GM12878 (cell line): ENCODE measurements around the gene TNFAIP3. TPM values are rescaled to one million over a fixed set of nuclear protein-coding genes. Genes with fewer than 3 reads are reported as not detected.

ENCODE experiments used
- ATF7 ChIP-seq: fragments of 450-650 bp; IDR thresholded peaks from 2 replicates; pipeline ENCODE4 v1.6.1; 2016; ENCODE audit warnings: low read depth, mild to moderate bottlenecking
- BCL3 ChIP-seq: IDR thresholded peaks from 2 replicates; pipeline ENCODE4 v1.6.1; 2011; ENCODE audit warnings: borderline replicate concordance, low read depth, mild to moderate bottlenecking, moderate library complexity, low read length; ENCODE audit not compliant: insufficient read depth, poor library complexity, severe bottlenecking
- CBX5 ChIP-seq: sonication (generic); IDR thresholded peaks from 2 replicates; pipeline ENCODE4 v1.6.1; 2016; ENCODE audit warnings: low read depth, moderate library complexity, mild to moderate bottlenecking, inconsistent platforms
- E2F4 ChIP-seq: IDR thresholded peaks from 2 replicates; pipeline ENCODE4 v1.6.1; 2012; ENCODE audit warnings: low read depth, low read length, improper control_type of control experiment
- EED ChIP-seq: sonication (generic); IDR thresholded peaks from 2 replicates; pipeline ENCODE4 v1.6.1; 2016; ENCODE audit warnings: antibody characterized with exemption, low read depth
- ESRRA ChIP-seq: IDR thresholded peaks from 2 replicates; pipeline ENCODE4 v1.6.1; 2012; ENCODE audit warnings: mild to moderate bottlenecking, low read length, improper control_type of control experiment
- EZH2 ChIP-seq: IDR thresholded peaks from 2 replicates; pipeline ENCODE4 v1.6.1; 2012; ENCODE audit warnings: low read depth, mild to moderate bottlenecking, control low read depth, inconsistent platforms, low read length, borderline replicate concordance; ENCODE audit not compliant: control insufficient read depth
- HDGF ChIP-seq: fragments of 450-650 bp; IDR thresholded peaks from 2 replicates; pipeline ENCODE4 v1.6.1; 2016; ENCODE audit warnings: antibody characterized with exemption
- IKZF1 ChIP-seq: fragments of 450-650 bp; conservative IDR thresholded peaks from 2 replicates; pipeline ENCODE4 v1.6.1; 2017; ENCODE audit warnings: antibody characterized with exemption, mild to moderate bottlenecking
- IRF3 ChIP-seq: fragments of 450-650 bp; IDR thresholded peaks from 2 replicates; pipeline ENCODE4 v1.6.1; 2014; ENCODE audit warnings: mild to moderate bottlenecking
- IRF5 ChIP-seq: fragments of 450-650 bp; IDR thresholded peaks from 2 replicates; pipeline ENCODE4 v1.6.1; 2017; ENCODE audit warnings: borderline replicate concordance
- KLF5 ChIP-seq: fragments of 450-650 bp; IDR thresholded peaks from 2 replicates; pipeline ENCODE4 v1.6.1; 2014; ENCODE audit warnings: mild to moderate bottlenecking; ENCODE audit not compliant: partially characterized antibody
- MEF2A ChIP-seq: IDR thresholded peaks from 2 replicates; pipeline ENCODE4 v1.6.1; 2011; ENCODE audit warnings: low read depth, mild to moderate bottlenecking, low read length, moderate library complexity; ENCODE audit not compliant: insufficient read depth
- MTA2 ChIP-seq: fragments of 450-650 bp; IDR thresholded peaks from 2 replicates; pipeline ENCODE4 v1.6.1; 2016; ENCODE audit warnings: low read depth, mild to moderate bottlenecking, moderate library complexity
- PBX3 ChIP-seq: IDR thresholded peaks from 2 replicates; pipeline ENCODE4 v1.6.1; 2011; ENCODE audit warnings: mild to moderate bottlenecking, low read depth, low read length, moderate library complexity; ENCODE audit not compliant: insufficient replicate concordance
- RB1 ChIP-seq: fragments of 450-650 bp; formaldehyde crosslinking; IDR thresholded peaks from 2 replicates; pipeline ENCODE4 v1.6.1; 2017; ENCODE audit warnings: mild to moderate bottlenecking, borderline replicate concordance
- RCOR1 ChIP-seq: conservative IDR thresholded peaks from 2 replicates; pipeline ENCODE4 v1.6.1; 2012; ENCODE audit warnings: low read depth, low read length, improper control_type of control experiment
- STAT3 ChIP-seq: IDR thresholded peaks from 2 replicates; pipeline ENCODE4 v1.6.1; 2011; ENCODE audit warnings: low read depth, low read length, improper control_type of control experiment
- polyA plus RNA-seq, 11 experiments: library from polyadenylated mRNA; depleted of rRNA in 4 of 11; unstranded in 6 of 11; stranded (reverse) in 5 of 11; fragments of >200 nt; fragmentation: Nextera tagmentation in 4 of 11; fragmentation: Illumina TruSeq in 1 of 11; extraction: Ambion mirVana in 4 of 11; extraction: Trizol in 1 of 11; gene quantifications; 1 replicate in 1 of 11; 2 replicates in 10 of 11; pipeline versions ENCODE4 v1.2.1 to v1.2.3, GENCODE V29; 2011 to 2016; ENCODE audit warnings: inconsistent platforms in 2 of 11, missing spikeins in 2 of 11, low read depth in 1 of 11
- total RNA-seq, 4 experiments: library from RNA; depleted of rRNA in 3 of 4; stranded (reverse); fragments of >200 nt in 3 of 4; fragmentation: Illumina TruSeq in 1 of 4; extraction: Trizol in 1 of 4; gene quantifications; 2 replicates each; pipeline versions ENCODE4 v1.2.1 to v1.2.3, GENCODE V29; 2013 to 2021
- TF ChIP-seq, protein P1 (sequence below): fragments of 450-650 bp; IDR thresholded peaks from 2 replicates; pipeline ENCODE4 v1.6.1; 2017; ENCODE audit warnings: antibody characterized with exemption, mild to moderate bottlenecking, moderate library complexity

Gene TNFAIP3
- total and polyA plus RNA-seq, 10 of the 15 experiments (the other 5 are each of a cell fraction or from before 2014, with no cell fraction given): 18.0 to 350 (median 127) TPM

GRCh38 chr6:137866914-137867684 lies at the start of gene TNFAIP3 (continued):
- TF ChIP-seq RCOR1 (no peak; the same call in 1 of the 2 replicates), IRF3 (no peak), ATF7 (no peak; the same call in 1 of the 2 replicates), IKZF1 (peak; percentile 91), PBX3 (no peak), E2F4 (0 out of 2 replicates have a peak, but pooled peaks have one; percentile 24), KLF5 (no peak), MTA2 (no peak), HDGF (peak; percentile 39; the same call in 1 of the 2 replicates), RB1 (peak; percentile 36; the same call in 1 of the 2 replicates), IRF5 (no peak), EZH2 (no peak), STAT3 (no peak), BCL3 (peak; percentile 61), CBX5 (peak; percentile 85), EED (peak; percentile 74; the same call in 1 of the 2 replicates), ESRRA (no peak), MEF2A (peak; percentile 76)
- TF ChIP-seq, protein P1, sequence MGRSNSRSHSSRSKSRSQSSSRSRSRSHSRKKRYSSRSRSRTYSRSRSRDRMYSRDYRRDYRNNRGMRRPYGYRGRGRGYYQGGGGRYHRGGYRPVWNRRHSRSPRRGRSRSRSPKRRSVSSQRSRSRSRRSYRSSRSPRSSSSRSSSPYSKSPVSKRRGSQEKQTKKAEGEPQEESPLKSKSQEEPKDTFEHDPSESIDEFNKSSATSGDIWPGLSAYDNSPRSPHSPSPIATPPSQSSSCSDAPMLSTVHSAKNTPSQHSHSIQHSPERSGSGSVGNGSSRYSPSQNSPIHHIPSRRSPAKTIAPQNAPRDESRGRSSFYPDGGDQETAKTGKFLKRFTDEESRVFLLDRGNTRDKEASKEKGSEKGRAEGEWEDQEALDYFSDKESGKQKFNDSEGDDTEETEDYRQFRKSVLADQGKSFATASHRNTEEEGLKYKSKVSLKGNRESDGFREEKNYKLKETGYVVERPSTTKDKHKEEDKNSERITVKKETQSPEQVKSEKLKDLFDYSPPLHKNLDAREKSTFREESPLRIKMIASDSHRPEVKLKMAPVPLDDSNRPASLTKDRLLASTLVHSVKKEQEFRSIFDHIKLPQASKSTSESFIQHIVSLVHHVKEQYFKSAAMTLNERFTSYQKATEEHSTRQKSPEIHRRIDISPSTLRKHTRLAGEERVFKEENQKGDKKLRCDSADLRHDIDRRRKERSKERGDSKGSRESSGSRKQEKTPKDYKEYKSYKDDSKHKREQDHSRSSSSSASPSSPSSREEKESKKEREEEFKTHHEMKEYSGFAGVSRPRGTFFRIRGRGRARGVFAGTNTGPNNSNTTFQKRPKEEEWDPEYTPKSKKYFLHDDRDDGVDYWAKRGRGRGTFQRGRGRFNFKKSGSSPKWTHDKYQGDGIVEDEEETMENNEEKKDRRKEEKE: no peak
